ENCODE data around the gene AKAP6. TPM values are rescaled to one million over a fixed set of nuclear protein-coding genes. Genes with fewer than 3 reads are reported as not detected.
A peak's percentile ranks its signal among the peaks of the same experiment; 100 is the strongest.

Gene AKAP6
- total RNA-seq, 1 experiment from 2014 or later: 2.0 TPM

DNA sequence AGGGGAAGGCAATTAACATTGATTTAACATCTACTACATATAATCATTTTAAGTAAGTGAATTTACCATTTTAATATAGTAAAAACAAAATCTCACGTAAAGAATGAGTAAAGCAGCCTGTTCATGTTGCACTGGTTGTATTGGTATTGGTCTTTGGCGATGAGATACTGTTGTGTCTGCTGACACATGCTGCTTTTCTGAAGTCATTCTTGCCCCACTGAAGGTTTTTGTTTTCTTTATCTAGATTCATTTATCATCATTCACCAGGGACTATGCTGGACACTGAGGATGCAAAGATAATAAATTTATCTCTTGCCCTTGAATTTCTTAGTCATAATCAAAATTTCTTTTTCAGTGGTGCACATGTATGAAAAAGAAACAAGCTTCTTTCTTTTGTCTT lies 363.3 kb downstream of the AKAP6 start:
- DNase-seq (ENCODE audit: low read depth): no peak
- in situ Hi-C loops (cut with HindIII; ENCODE audit: low pct_unique_long_range_greater_than_20kb, low sequenced_read_pairs): no loop called here

DNA sequence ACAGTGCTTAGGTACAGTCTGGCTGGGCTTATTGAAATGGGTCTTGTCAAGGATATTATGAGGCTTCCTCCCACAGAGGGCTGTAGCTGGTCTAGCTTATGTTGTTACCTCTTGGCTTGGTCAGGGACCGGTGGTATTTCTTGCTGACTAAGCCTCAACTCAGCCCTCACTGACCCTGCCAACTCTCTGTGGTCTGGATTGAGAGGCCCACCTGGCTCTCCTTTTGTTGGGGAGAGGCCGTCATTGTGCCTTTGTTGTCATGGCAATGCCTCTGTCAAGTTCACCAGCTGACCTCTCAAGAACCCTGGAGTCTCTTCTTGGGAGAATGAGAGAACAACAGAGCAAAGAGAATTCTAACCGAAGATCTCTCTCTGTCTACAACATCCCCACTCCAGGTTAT lies 364.0 kb downstream of the AKAP6 start:
- no peak for DNase-seq (ENCODE audit: low read depth)
- in situ Hi-C loops (cut with HindIII; ENCODE audit: low pct_unique_long_range_greater_than_20kb, low sequenced_read_pairs): no loop called here

DNA sequence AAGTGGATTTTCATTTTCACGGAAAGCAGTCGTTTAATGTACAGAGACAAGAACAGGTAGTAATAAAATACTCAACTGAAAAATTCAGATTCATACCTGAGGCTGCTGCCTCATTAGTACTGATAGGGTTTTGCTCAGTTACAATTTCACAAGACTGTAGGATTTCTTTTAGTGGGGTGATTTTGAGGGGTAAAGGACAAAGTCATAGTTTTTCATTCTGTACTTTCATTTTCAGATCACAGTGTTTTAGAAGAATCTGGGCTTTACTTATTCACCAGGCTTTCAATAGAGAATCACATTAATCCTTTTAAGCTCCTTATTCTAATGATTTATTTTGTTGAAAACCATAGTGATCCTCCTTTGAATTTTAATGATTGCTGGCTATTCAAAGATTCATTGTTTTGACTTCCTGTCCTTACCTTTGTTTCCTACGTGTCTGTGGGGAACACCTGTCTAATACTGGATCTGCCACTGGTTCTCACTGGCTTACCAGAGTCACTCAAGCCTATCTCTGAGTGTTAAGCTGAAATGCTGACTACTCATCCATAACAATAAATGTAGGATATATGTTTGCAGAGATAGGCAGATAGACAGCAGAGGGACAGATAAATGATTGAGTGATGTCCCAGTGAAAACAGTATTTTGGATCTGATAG lies 365.8 kb downstream of the AKAP6 start:
- in situ Hi-C loops (cut with HindIII; ENCODE audit: low pct_unique_long_range_greater_than_20kb, low sequenced_read_pairs): no loop called here

DNA sequence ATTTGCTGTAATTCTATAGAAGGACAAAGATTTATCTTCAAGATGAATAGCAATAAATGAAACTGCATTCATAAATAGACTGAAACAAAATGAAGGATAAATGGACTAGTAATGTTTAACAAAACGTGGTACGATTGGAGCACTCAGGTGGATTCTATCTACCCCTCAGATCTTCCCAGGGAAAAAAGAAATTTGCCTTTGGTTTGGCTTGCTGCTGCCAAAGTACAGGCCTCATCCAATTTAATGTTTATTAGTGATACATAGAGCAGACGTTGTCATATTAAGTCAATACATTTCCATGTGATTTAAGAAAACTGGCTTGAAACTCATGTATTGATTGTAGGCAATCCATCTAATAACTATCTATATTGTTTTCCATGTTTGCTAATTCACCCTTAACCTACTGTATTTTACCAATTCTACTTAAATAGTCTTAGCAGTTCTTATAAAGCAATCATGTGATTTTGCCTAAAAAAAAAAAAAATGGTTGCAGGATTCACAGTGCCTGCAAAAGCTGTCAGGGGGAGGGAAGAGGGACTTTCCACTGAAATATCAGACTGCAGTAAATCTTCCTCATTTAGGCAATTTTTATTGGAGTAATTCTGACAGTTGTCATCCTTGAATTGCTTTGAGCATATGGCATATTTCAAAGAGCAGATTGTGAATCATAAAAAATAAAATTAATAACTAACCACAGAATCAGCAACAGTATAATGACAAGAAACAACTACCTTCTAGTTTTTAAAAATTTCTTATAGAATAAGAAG lies 367.4 kb downstream of the AKAP6 start:
- in situ Hi-C loops (cut with HindIII; ENCODE audit: low pct_unique_long_range_greater_than_20kb, low sequenced_read_pairs): no loop called here

More for the DNA sequence above, 365.8 kb downstream of the AKAP6 start:
- no peak for DNase-seq (ENCODE audit: low read depth)

DNA sequence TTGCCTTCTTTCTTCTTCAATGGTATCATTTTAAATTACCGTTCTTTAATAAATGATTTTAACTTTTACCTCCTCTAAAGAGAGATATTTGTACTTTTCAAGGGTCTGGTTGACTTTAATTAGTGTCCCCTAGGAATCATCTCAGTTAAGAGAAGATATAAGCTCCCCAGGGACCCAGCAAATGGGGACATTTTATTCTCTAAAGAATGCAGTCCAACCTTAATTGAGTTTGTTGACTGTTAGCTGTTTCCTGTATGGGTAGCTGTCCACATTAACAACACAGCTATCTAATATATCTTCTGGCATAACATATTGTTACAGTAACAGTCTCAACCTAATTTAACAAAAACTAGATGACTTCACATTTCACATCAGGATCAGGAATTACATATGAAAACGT lies 368.0 kb downstream of the AKAP6 start:
- in situ Hi-C loops (cut with HindIII; ENCODE audit: low pct_unique_long_range_greater_than_20kb, low sequenced_read_pairs): no loop called here
- no peak for DNase-seq (ENCODE audit: low read depth)

More for the DNA sequence above, 367.4 kb downstream of the AKAP6 start:
- no peak for DNase-seq (ENCODE audit: low read depth)

DNA sequence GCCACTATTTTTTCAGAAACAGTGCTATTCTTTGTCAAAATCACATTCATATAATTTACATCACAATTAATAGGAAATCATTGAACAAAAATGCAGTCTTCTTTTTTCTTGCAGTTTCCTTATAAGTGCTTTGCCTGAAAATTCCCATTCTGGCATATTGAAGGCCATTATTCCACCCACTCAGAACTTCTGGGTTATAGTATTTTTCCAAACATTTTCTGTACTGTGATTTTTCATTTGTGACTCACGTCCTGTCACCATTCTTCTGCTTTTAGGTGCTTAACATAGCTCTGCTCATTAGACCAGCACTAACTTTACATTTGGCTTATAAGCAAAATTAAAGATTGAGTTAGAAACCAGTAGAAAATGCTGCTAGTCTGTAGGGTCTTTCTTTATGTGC lies 368.6 kb downstream of the AKAP6 start:
- in situ Hi-C loops (cut with HindIII; ENCODE audit: low pct_unique_long_range_greater_than_20kb, low sequenced_read_pairs): no loop called here
- DNase-seq (ENCODE audit: low read depth): peak; percentile 43

DNA sequence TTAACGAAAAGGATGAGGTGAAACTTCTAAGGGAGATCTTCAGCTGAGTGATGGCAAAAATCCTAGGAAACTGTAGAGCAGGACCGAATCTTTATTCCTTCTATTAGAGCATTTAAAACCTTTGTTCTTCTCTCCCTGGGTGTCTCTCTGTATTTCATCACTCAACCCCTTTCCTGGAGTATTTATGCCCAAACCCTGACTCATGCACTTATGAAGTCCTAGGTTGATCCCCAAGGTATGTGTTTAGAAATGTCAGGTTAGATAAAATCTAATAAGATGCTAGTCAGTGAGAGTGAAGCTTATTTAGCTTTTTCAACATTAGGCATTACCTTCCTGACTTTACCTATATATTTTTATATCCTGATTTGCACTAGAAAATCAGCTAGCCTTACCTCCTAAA lies 369.7 kb downstream of the AKAP6 start:
- no peak for DNase-seq (ENCODE audit: low read depth)
- in situ Hi-C loops (cut with HindIII; ENCODE audit: low pct_unique_long_range_greater_than_20kb, low sequenced_read_pairs): no loop called here

DNA sequence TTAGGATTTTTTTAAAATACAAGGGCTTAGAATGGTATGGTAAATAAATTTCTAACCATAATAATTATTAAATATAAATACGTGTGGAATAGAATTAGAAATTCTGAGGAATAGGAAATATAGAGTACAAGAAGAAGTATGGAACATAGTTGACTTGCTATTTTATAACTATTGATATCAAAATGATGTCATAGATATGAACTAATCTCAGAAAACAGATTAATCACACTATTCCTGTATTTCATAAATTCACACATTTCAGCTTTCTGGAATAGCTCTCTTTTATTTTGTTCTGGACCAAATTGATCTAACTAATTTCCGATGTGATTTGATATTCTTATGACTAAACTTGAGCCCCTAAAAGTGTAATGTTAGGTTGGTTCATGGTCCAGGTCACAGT lies 372.4 kb downstream of the AKAP6 start:
- DNase-seq (ENCODE audit: low read depth): no peak
- in situ Hi-C loops (cut with HindIII; ENCODE audit: low pct_unique_long_range_greater_than_20kb, low sequenced_read_pairs): no loop called here

DNA sequence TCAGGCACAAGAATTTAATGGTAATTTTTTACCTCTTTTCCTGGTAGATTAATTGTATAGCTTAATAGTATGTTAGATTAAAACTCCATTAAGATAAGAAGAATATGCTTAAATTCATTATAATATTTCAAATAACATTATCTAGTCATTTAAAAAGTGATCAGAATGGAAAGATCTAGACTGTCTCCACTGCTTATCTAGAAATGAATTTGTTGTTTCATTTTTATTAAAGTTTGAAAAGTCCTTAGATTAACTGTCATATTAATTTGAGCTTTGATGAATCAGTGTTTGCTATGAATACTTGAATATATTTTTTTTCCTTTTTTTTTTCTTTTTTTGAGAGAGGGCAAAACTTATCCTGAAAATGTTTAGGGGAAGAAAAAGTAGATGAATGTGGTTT lies 373.0 kb downstream of the AKAP6 start:
- in situ Hi-C loops (cut with HindIII; ENCODE audit: low pct_unique_long_range_greater_than_20kb, low sequenced_read_pairs): no loop called here
- DNase-seq (ENCODE audit: low read depth): no peak

DNA sequence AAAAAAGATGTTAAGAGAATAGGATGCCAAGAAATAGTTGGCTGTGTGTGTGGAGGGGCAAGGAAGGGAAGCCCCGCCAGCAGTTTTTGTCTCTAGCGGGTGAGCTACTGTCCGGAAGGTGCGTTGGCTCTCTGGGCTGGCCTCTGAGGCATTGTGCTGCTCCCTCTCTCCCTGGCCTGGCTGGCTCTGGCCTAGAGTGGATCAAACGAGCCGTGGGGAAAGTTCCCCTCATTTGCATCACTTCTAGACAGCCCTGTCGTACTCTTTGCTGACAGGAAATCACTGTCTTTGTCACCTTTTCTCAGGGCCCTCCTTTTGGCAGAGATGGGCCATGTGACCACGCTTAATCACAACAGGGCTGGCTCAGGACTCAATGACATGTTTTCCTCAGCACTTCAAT lies 373.5 kb downstream of the AKAP6 start:
- DNase-seq (ENCODE audit: low read depth): peak; percentile 66
- in situ Hi-C loops (cut with HindIII; ENCODE audit: low pct_unique_long_range_greater_than_20kb, low sequenced_read_pairs): no loop called here

DNA sequence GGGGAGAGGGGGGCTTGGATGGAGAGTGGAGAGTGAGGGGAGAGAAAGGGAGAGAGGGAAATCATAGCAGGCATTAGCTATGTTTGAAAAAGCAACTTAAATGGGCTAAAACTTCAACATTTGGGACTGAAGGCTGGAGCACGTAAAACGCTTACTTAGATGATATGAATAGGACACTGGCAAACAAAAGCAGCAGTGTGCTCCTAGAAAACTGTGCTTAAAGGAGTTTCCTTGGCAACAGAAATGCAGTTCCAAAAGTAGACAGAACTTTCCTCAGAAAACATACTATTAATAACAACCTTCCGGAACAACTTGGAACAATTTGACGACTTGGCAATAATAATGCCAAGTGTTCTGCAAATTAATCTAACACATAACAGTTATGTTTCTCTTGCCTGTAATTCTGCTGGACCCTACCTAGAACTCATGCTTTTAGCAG lies 374.1 kb downstream of the AKAP6 start:
- in situ Hi-C loops (cut with HindIII; ENCODE audit: low pct_unique_long_range_greater_than_20kb, low sequenced_read_pairs): no loop called here
- no peak for DNase-seq (ENCODE audit: low read depth)

DNA sequence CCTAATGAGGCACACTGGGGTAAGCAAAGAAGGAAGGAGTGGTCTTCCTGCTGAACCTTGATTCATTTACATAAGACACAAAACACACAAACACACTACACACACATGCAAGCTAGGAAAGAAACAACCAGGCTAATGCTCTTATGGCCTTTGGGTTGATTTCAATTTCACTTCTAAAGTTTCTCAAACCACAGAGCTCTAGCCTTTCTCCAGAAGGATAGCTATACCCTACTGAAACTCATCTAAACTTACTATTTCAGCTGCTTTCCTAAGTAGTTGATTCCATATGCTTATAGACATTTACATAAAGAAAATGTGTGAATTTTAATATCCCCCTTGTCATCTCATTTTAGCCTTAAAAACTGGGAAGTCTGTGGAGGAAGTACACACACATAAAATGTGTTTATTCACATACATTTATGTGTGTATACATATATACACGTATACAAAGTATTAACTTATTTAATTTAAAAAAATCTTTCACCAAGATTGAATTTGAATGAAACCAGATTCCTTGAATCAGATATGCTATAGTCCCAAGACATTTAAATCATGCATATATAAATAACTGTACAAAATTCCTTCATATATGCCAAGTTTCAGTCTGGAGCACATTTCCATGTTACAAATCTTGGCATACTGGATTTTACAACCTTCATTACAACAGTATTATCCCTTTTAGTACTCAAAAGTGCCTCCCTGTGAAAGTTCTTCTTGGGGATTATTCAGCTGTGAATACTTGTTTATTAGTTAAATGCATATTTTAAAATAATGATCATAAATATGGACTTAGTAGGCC lies 377.8 kb downstream of the AKAP6 start:
- in situ Hi-C loops (cut with HindIII; ENCODE audit: low pct_unique_long_range_greater_than_20kb, low sequenced_read_pairs): no loop called here
- no peak for DNase-seq (ENCODE audit: low read depth)

DNA sequence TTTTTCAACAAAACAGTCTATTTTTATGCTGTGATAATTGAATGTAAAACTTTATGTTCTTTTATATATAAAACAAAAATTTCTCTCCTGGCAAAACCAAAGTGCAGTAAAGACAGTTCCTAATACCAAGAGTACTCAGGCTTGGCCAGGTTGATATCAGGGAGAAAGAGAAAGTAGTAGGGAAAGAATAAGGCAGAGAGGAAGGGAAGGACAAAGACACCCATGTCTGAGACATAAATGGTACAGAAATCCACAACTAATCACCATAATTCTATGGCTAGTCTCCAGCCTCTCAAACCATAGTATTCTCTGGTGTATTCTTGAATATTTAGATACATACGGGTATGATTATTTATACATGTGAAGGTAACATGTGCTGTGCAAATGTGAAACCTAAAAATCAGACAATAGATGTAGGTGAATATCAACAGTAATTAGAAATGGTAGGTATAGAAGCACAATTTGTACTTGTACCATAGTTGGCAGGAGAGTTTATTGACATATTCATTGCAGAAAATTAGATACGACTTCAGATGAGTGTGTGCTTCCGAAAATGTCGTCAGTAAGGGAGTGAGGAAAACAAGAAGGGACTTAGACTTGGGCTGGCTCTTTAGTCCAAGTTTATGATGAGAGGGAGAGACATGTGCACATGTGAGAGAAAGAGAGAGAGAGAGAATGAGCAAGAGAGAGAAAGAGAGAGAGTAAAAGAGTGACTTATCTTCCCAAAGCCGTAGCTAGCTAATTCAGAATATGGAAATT lies 378.8 kb downstream of the AKAP6 start:
- in situ Hi-C loops (cut with HindIII; ENCODE audit: low pct_unique_long_range_greater_than_20kb, low sequenced_read_pairs): no loop called here
- DNase-seq (ENCODE audit: low read depth): no peak

DNA sequence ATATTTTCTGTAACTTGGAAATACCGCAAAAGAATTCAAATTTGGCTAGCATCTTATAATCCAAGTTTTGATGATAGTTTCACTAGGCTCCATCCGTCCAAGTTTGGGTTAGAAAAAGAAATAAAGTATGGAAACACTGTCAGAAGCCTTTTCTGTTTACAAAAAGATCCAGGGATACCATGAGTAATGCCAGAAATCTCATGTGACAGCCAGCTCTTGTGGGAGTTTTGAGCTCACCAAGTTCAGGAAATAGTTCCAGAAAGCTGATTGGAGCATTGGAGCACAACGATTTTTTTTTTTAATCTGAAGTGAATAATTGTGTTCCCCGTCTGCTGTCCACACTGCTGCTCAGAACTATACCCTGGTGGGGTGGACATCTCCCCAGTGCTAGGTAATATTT lies 379.9 kb downstream of the AKAP6 start:
- in situ Hi-C loops (cut with HindIII; ENCODE audit: low pct_unique_long_range_greater_than_20kb, low sequenced_read_pairs): no loop called here

DNA sequence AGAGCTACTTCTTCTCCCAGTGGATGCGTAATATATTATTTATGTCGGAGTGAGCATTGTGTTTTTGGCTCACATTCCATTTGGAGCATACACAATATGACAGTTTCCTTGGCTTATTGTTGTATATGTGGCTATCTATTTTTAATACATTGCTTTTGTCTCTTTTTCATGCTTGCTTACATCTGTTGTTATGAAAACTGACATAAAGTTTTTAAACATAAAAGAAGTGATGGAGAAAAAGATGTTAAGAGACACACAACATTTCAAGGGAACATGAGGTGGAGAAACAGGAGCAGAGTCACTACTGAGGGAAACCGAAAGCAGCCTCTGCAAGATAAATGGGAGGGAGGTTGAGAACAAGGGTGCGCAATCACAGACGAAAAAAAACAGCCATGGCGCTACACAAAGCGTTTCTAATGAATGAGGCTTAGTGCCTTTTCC lies 381.2 kb downstream of the AKAP6 start:
- in situ Hi-C loops (cut with HindIII; ENCODE audit: low pct_unique_long_range_greater_than_20kb, low sequenced_read_pairs): no loop called here
- DNase-seq (ENCODE audit: low read depth): no peak

More for the DNA sequence above, 379.9 kb downstream of the AKAP6 start:
- DNase-seq (ENCODE audit: low read depth): peak; percentile 53

DNA sequence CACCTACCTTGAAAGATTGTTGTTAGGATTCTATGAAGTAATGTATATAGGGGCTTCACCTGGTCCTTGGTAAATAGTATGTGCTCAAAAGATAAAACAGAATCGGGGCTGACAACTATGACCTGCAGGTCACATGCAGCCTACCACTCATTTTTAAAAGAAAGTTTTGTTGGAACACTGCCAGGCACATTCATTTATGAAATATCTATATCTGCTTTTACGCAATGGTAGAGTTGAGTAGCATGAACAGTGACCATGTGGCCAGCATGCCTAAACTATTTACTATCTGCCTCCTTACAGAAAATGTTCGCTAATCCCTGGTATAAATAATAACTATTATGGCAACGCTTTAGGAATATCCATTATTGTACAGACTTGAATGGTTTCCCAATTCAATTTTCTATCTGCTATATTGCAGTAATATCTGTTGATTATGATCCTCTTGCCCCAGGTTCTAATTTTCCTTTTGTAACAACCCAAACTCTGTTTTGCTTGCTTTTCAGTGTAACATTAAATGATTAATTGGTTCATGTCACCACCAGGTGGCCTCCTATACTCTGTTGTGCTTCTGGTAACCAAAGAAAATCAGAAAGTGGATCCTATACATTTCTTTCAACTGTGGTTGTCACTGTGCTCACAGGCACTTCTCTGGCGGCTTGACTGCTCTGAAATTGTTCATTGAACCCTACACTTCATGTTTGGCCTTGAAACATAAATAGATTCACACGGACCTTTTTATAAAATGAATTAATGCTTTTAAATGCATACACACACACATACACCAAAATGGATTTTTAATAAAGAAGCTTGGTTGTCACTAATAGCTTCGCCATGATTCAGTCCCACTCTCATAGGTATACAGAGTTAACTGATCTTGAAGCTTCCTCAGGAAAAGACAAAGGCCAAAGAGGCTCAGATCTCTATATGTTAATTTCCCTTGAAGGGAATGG lies 381.9 kb downstream of the AKAP6 start:
- in situ Hi-C loops (cut with HindIII; ENCODE audit: low pct_unique_long_range_greater_than_20kb, low sequenced_read_pairs): no loop called here
- no peak for DNase-seq (ENCODE audit: low read depth)

DNA sequence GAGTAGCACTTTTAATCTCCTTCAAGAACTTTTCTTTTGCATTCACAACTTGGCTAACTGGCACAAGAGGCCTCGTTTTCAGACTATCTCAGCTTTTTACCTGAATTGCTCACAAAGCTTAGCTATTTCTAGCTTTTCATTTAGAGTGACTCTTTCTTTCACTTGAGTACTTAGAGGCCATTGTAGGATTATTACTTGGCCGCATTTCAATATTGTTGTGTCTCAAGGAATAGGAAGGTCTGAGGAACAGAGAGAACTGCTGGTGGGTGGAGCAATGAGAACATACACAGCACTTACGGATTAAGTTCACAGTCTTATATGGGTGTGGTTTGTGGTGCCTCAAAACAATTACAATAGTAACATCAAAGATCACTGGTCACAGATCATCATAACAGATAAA lies 384.8 kb downstream of the AKAP6 start:
- DNase-seq (ENCODE audit: low read depth): no peak
- in situ Hi-C loops (cut with HindIII; ENCODE audit: low pct_unique_long_range_greater_than_20kb, low sequenced_read_pairs): no loop called here

All from Caki2 (cell line).